Measurements from ENCODE around the gene NLRP1.
A peak's percentile ranks its signal among the peaks of the same experiment; 100 is the strongest.

Gene NLRP1

DNA sequence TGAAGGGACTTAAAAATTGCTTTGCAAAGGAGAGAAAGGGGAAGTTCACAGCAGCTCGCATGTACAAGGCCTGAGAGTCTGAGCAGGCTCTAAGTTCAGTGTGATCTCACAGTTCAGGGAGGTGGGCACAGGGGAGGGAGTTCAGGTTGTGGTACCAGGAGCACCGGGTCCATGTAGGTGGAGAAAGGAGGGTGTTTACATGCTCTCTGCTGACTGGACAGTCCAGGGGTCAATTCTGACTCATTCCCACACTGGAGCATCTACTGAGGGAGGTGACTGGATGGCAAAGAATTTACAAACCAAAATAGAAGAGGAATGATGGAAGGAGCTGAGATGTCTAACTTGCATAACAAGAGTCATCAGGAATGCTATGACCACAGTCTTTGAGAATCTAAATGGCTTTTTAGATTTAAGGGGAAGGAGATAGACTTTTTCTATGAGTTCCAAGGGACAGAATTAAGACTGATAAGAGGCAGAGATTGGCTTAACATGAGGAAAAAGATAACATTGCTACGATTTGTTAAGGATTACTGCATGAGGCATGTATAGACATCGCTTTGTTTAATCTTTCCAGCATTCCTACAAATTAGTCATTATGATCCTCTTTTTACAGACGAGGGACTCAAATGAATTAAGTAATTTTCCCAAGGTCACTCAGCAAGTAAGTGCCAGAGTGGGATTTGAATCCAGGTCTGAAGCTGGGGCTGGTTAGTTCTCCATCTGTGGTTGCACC lies 68.1 kb downstream of the NLRP1 start:
- no peak for DNase-seq (ENCODE audit: low spot score)

DNA sequence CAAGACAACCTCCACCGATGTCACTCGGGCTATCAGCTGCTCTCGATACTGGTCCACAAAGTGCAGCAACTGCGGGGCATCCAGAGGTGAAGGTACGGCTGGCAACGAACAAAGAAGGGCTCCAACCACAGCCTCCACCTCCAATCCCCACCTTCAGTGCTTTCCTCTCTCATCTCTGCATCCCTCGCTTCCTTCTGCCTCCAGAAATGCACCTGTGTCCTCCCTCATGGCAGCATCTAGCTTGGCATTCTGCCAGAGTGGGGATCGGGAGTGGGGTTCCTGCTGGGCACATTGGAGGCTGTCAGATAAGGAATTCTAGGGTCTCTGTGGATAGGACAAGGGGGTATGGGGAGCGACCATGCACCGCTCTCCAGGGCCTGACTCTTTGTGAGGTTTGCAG lies 69.3 kb downstream of the NLRP1 start:
- no peak for DNase-seq (ENCODE audit: low spot score)

DNA sequence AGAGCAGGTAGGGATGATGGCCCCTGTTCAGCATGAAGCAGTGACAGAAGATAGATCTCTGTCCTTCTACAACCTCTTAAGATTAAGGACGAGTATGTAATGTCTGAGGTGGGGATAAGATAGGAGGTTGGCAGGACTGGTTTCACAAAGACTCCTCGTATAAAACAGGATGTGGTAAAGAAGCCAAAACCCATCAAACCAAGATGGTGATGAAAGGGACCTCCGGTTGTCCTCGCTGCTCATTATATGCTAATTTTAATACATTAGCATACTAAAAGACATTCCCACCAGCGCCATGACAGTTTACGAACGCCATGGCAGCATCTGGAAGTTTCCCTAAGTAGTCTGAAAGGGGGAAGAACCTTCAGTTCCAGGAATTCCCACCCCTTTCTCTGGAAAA lies 70.7 kb downstream of the NLRP1 start:
- no peak for DNase-seq (ENCODE audit: low spot score)

DNA sequence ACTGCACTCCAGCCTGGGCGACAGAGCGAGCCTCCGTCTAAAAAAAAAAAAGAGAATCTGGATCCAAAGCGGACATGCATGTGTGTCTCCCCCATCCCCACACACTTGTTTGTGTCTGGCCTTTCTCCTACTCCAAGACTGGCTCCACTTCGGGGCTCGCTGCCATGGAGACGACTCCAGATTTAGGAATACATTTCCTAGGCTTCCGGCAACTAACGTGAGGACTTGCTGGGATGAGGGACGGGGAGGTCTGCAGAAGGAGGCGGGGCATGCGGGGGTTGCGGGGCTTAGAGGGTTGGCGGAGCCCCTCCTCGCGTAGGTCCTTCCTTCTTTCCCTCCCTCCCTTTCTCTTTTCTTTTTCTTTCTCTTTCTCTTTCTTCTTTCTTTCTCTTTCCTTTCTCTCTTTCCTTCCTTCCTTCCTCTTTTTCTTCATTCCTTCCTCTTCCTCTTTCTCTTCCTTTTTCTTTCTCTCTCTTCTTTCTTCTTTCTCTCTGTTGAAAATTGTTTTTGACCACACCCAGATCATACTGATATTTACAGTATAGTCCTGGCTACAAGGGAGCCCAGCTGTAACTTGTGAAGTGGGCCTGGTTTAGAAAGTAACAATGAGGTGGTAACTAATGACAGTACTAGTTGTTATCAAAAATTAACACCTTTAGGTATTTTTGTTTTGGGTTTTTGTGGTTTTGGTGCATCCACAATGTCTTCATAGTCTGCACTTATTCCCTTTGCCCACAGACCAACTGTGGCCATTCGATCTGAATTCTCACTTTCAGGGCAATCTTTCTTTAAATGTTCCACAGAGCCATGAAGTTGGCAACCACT lies 72.7 kb downstream of the NLRP1 start:
- DNase-seq (ENCODE audit: low spot score) = no peak

DNA sequence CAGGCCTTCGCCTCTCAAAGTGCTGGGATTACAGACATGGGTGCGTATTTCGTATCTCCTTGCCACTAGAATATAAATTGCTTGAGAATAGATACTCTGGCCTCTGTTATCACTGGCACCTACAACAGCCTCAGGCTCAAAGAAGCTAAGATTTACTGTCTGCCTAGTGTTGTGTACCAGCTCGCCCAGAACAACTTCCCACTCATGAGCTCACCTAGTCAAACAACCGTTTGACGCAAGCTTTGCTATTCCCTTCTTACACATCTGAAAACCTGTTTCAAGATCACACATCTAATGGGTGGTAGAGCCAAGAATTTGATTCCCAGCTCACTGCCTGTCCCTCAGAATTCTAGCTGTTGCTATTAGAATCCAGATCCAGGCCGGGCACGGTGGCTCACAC lies 73.5 kb downstream of the NLRP1 start:
- DNase-seq (ENCODE audit: low spot score) = no peak

DNA sequence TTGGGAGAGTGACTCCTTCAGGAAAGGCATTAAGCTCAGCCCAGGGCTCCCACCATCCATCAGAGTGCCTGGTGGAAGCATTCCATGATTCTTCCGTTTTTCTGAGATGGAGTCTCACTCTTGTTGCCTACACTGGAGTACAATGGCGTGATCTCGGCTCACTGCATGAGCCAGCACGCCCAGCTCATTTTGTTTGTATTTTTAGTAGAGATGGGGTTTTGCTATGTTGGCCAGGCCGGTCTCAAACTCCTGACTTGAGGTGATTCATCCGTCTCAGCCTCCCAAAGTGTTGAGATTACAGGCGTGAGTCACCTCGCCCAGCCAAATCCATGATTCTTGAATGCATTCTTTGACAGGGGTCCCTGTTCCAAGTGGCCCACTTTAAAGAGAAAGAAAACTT lies 74.8 kb downstream of the NLRP1 start:
- DNase-seq (ENCODE audit: low spot score) = no peak

DNA sequence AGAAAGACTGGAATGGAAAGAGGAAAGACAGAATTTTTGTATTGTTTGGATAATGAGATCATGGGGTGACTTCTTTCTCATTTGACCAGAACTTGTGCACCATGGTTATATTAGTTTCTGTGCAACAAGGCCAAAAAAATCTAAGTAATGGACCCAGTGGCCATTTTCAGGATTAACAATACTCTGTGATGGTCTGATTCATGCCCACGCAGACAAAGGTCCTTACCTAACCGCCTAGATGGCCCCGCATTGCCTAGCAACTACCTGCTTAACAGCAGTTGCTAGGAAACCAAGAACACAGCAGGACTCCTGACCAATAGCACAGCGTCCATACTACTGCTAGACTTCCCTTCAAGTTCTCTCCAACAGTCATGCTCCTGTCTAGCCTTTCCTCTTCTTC lies 75.5 kb downstream of the NLRP1 start:
- no peak for DNase-seq (ENCODE audit: low spot score)

DNA sequence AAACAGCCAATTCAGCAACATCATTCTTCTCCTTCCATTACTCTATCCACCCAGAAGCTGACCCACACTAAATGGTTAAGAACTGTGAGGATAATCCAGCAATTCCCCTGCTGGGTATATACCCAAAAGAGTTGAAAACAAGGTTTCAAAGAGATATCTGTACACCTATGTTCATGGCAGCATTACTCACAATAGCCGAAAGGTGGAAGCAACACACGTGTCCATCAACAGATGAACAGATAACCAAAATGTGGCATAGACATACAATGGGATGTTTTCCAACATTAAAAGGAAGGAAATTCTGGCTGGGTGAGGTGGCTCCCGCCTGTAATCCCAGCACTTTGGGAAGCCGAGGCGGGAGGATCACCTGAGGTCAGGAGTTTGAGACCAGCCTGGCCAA lies 78.0 kb downstream of the NLRP1 start:
- no peak for DNase-seq (ENCODE audit: low spot score)

DNA sequence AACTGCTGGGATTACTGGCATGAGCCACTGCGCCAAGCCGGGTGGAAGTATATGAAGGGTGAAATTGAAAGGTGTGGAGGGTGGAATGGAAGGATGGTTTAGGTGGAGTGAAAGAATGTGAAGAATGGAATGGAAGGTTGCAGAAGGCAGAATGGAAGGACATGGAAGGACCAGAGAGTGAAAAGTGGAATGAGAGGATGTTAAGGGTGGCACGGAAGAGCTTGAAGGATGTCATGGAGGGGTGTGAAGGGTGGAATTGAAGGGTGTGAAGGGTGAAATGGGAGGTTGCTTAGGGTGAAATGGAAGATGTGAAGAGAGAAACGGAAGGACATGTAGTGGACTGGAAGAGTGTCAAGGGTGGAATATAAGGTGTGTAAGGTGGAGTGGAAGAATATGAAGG lies 81.8 kb downstream of the NLRP1 start:
- DNase-seq (ENCODE audit: low spot score) = no peak

DNA sequence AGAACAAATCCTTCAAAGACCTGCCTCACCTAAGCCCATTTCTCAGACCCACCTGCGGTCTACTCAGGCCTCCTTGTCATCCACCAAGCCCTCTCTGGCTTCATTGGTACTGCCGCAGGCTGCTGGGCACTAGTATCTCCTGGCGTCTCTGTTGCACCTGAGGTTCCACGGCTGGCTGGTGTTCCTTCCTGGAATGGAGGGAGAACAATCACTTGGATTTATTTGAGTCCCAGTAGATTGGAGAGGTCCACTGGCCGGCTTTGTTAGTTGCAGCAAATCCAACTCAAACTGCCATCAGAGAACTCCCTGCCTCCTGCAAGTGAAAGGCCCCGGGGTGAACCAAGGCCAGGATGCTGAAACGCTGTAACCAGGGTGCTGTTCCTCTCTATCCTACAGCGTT lies 82.6 kb downstream of the NLRP1 start:
- DNase-seq (ENCODE audit: low spot score) = no peak

DNA sequence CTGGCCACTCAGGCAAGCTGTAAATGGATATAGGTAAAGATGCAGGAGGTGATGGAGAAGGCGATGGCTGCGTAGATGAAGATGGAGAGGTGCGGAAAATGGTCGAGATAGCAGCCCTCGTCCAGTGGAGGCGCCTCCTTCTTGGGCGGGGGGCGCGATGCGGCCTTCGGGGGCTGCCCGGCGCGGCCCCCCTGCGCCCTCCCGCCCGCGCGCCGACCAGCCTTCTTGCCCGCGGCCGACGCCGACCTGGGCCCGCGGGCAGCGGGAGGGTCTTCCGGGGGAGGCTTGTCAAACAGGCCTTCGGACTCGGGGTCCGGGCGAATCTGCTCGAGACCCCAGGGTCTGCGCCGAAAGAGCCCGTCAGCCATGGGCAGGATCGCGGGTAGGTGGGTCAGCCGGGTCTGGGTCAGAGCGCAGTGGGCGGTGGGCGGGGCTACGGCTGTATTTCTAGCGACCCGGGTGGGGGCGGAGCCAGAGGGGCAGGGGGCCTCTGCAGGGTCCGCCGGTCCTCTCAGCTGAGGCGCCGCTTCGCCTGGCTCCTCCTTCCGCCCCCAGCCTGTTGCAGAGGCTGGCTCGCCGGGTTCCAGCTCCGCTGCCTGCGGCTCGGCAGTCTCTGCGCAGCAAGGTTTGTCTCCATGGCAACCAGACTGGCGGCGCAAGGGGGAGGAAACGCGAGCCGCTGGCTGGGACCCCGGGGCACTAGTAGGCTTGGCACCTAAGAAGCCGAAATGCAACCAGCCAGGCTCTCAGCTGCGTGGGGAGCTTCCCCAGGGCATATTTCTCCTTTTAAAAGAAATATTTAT lies 83.5 kb downstream of the NLRP1 start:
- peak; percentile 81 for DNase-seq (ENCODE audit: low spot score)

DNA sequence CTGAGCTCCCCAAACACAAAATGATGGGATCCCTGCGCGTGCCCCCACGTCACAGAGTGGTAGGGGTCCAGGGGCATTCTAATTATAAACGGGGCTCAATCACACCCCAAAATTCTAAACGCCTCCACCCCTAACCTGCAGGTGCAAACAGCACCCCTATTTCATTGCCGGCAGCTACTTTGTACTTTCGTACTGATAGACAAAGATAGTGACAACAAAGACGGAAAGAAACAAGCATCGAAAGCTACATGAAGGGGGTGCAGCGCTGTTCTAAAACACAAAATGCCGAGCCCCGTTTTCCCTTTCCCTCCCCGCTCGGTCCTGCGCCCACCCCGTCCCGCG lies 84.1 kb downstream of the NLRP1 start:
- DNase-seq (ENCODE audit: low spot score) = no peak

DNA sequence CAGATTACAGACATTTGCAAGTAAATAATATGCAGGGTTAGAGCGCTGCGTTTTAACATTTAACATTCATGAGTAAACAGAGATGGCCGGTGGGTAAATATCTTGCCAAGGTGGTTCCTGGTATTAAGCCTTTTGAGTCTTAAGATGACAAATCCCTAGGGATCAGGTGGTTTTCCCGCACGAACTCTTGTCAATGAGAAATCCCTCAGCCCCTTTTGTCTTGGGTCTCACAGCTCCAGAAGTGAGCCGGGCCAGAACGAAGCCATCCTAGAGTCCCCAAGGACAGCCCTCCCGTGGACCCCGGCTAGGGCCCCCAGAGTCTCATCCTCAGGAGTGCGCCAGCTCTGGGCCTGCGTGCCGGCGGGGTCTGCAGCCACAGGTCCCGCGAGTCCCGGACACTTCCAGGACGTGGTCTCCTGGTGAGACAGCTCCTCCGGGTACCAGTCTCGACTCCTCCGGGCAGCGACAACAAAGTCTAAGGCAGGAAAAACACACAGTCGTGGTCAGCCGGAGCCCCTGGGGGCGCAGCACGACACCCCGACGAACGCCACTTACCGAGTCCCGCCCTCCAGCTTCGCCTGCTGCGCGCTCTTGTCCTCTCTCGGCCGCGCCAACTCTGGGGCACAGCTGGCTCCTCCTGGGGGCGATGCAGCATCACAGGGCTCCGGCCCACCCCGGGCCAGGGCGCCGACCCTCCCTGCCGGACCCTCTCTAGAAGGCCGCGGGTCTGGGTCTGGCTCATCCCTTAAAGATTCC lies 84.7 kb downstream of the NLRP1 start:
- DNase-seq (ENCODE audit: low spot score) = no peak

DNA sequence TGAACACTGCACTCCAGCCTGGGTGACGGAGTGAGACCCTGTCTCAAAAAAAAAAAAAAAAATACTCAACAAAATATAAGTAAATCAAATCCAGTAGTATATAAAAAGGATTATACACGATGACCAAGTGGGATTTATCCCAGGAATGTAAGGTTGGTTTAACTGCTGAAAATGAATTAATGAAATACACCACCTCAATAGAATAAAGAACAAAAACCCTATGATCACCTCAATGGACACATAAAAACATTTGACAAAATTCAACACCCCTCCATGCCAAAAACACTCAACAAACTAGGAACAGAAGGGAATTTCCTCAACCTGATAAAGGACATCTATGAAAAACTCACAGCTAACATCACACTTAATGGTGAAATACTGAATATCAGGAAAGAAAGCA lies 91.3 kb downstream of the NLRP1 start:
- DNase-seq (ENCODE audit: low spot score) = no peak

DNA sequence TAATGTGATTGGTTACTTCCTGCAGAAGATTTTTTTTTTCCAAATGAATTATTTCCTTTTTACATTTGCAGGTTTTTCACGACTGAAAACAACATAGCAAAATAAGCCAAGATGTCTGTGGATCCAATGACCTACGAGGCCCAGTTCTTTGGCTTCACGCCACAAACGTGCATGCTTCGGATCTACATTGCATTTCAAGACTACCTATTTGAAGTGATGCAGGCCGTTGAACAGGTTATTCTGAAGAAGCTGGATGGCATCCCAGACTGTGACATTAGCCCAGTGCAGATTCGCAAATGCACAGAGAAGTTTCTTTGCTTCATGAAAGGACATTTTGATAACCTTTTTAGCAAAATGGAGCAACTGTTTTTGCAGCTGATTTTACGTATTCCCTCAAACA lies 95.6 kb downstream of the NLRP1 start:
- no peak for DNase-seq (ENCODE audit: low spot score)

DNA sequence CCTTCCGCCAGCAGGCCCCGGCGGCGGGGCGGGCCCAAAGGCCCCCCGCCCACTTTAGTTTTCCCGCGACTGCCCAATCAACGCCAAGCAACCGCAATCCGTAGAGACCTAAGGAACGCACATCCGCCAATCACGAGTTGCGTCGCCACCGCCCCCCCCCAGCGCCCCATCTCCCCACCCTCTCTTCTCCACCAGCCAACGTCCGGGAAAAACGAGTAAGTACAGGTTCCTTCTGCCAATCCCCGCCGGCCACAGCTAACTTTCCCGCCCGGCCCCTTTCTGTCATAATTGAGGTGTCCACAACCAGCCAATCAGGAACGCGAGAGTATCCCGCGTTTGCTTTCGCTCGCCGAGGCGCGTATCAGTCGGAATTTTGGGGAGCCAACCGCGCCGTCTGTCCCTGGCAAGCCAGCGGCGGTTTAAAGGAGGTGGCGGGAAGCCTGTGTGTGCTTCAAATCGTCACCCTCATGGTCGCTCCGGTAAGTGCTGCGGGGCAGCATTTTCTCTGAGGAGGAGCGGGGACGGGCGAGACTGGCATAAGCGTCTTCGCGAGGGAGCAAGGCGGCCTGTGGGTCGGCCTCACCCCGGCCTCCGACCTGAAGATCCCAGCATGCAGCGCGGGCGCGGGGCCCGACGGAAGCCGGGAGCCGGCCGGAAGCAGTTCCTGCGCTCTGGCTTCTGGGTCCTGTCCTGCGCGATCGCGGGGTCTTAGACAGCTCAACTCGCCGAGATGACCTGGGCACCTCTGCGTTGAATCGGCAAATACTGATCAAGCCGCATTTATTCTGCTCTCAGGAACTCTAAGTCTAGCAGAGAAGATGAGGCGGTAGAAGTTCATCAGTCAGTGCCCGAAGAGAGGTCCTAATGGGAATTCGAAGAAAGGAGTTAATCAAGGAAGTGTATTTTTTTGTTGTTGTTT lies 97.8 kb downstream of the NLRP1 start, which contains the start of gene MIS12:
Gene MIS12 (plus strand): TSS at position 361 of the 919 bp plus-strand sequence. CDS start 2,297 bp downstream, outside the sequence.
- DNase-seq (ENCODE audit: low spot score) = peak; percentile 93

DNA sequence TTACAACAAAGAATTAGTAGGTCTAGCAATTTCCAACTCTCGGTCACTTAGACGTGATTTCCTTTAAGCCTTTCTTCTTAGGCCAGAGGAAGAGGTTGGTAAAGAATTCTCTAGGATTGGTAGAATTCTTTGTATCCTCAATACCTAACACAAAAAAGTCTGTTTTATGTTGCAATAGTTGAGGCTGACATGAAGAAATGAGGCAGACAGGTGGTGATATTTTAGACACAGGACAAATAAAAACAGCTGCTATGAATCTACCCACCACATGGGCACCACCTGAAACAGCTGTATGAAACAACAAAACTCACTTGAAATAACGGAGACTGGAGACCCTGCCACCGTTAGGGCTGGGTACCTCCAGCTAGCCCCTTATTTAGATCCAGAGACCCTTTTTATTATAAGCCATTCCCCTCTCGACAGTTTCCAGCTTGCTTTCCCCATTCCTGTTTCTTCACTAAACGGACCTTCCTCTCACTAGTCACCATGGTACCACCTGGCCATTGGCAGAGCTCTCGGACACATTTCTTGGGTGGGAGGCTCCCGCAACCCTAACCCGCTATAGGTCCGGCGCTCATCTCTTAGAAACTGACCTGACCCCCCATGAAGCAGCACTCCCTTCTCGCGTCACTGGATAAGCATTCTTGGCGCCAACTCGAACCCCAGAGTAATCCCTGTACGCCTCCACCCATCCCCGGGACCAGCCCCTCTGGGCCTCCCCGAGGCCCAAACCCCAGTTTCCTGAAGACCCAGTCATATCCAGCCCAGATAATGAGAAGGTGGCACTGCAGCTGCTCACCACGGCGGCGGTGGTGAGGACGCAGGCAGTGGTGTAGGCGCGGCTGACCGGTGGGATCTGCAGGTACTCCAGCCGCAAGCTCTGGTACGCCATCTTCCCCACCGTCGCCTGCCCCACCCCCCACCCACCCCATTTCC lies 98.8 kb downstream of the NLRP1 start, which contains the start of gene DERL2:
Gene DERL2 (minus strand): TSS at position 909 of the 936 bp plus-strand sequence. CDS start 17 bp downstream, at position 892.
- DNase-seq (ENCODE audit: low spot score) = no peak

DNA sequence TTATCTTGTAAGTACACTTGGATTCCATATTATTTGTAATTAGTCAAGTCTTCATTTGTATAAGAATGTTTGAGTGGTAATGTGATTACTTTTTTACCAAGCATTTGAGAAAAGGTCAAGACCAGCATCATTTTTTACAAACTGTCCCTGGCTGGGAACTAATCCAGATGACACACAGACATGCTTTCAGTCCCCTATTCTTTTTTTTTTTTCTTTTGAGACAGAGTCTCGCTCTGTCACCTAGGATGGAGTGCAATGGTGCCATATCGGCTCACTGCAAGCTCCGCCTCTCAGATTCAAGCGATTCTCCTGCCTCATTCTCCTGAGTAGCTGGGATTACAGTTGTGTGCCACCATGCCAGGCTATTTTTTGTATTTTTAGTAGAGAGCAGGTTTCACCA lies 102.9 kb downstream of the NLRP1 start:
- DNase-seq (ENCODE audit: low spot score) = no peak

DNA sequence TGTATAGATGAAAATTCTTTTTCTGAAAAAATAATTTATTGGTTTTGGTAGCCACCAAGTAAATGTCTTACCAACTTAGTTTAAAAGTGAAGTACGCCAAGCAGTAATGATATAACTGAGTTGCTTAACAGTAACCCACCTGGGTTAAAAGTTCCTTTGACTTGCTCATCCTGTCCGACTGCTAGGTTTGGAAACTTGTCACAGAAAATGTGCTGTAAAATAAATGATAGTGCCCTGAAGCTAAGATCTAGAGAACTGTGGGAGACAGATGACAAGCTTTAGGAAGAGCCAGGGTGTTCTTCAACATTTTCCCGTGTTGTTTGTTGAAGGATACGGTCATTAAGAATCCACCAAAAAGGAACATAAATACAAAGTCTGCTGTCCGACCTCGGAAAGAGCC lies 103.3 kb downstream of the NLRP1 start:
- no peak for DNase-seq (ENCODE audit: low spot score)

DNA sequence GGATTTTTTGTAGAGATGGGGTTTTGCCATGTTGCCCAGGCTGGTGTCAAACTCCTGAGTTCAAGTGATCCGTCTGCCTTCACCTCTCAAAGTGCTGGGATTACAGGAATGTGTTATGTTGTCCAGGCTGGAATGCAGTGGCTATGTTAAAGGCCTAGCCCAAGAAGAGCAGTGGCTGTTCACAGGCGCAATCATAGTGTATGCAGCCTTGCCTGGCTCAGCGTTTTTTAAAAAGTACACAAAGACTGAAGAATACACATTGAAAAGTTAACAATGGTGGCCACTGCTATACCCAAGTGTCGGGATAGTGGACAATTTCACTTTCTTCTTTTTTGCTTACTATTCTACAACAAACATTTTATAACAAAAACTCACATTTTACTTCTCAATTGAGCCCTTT lies 105.3 kb downstream of the NLRP1 start:
- DNase-seq (ENCODE audit: low spot score) = no peak

Measured in D341Med (cell line).